HEK293 (cell line): Measurements from ENCODE around the gene KIRREL3.

Experiments
- CTCF ChIA-PET: fragments of 350-600 bp; formaldehyde crosslinking; extraction: SDS; loops from one replicate; lab custom pipeline; 2021; ENCODE audit warnings: antibody characterized with exemption; lab: Yijun Ruan, JAX
- POLR2A ChIA-PET: fragments of 300-600 bp; formaldehyde crosslinking; extraction: SDS; loops from one replicate; lab custom pipeline; 2020; ENCODE audit warnings: antibody characterized with exemption, inconsistent platforms; lab: Yijun Ruan, JAX
- H3K27ac ChIP-seq: fragments of 200-500 bp; sonication (Bioruptor generic); 2 replicates; pipeline ENCODE4 v1.5.1; 2014; ENCODE audit warnings: low read depth, low read length, control low read depth, inconsistent platforms; ENCODE audit errors: extremely low read depth
- H3K36me3 ChIP-seq, 2 experiments: fragments of 200-500 bp in 1 of 2; sonication (Bioruptor generic) in 1 of 2; 1 replicate in 1 of 2; 2 replicates in 1 of 2; pipeline ENCODE4 v1.5.1; 2014 to 2017; ENCODE audit warnings: inconsistent platforms in 2 of 2, low read length in 2 of 2; ENCODE audit not compliant: control insufficient read depth in 2 of 2, insufficient read depth in 1 of 2
- H3K4me1 ChIP-seq: fragments of 200-500 bp; sonication (Bioruptor generic); 2 replicates; pipeline ENCODE4 v1.5.1; 2014; ENCODE audit warnings: mild to moderate bottlenecking, low read length, inconsistent platforms; ENCODE audit not compliant: control insufficient read depth, insufficient read depth
- H3K4me3 ChIP-seq: 2 replicates; pipeline ENCODE4 v1.5.1; 2011; ENCODE audit warnings: low read depth, mild to moderate bottlenecking, control low read depth, low read length, moderate library complexity
- H3K9me3 ChIP-seq: fragments of 200-500 bp; sonication (Bioruptor generic); 2 replicates; pipeline ENCODE4 v1.5.1; 2014; ENCODE audit warnings: low read depth, low read length, inconsistent platforms; ENCODE audit not compliant: control insufficient read depth, insufficient read depth
- GLI4 ChIP-seq: fragments of 450-650 bp; formaldehyde crosslinking; IDR thresholded peaks from 2 replicates; pipeline ENCODE4 v1.5.1; 2016; ENCODE audit warnings: missing biosample characterization, missing genetic modification characterization
- GLIS1 ChIP-seq: fragments of 450-650 bp; formaldehyde crosslinking; IDR thresholded peaks from 2 replicates; pipeline ENCODE4 v1.5.1; 2016; ENCODE audit warnings: missing biosample characterization, missing genetic modification characterization
- HOXA7 ChIP-seq: sonication (generic); formaldehyde crosslinking; IDR thresholded peaks from 2 replicates; pipeline ENCODE4 v1.8.1; 2022; ENCODE audit warnings: missing genetic modification reagents, borderline replicate concordance
- KLF16 ChIP-seq: fragments of 450-650 bp; formaldehyde crosslinking; IDR thresholded peaks from 2 replicates; pipeline ENCODE4 v1.5.1; 2017; ENCODE audit warnings: missing biosample characterization, missing genetic modification characterization
- KLF7 ChIP-seq: fragments of 450-650 bp; formaldehyde crosslinking; IDR thresholded peaks from 2 replicates; pipeline ENCODE4 v1.5.1; 2016; ENCODE audit warnings: missing biosample characterization, missing genetic modification characterization, borderline replicate concordance
- OSR2 ChIP-seq: fragments of 450-650 bp; formaldehyde crosslinking; IDR thresholded peaks from 2 replicates; pipeline ENCODE4 v1.5.1; 2016; ENCODE audit warnings: missing biosample characterization, missing genetic modification characterization
- REST ChIP-seq: fragments of 450-650 bp; formaldehyde crosslinking; IDR thresholded peaks from 2 replicates; pipeline ENCODE4 v1.5.1; 2016; ENCODE audit warnings: missing biosample characterization, missing genetic modification characterization
- SP7 ChIP-seq: fragments of 450-650 bp; formaldehyde crosslinking; IDR thresholded peaks from 2 replicates; pipeline ENCODE4 v1.5.1; 2016; ENCODE audit warnings: missing biosample characterization, missing genetic modification characterization
- ZBTB1 ChIP-seq: fragments of 450-650 bp; formaldehyde crosslinking; IDR thresholded peaks from 2 replicates; pipeline ENCODE4 v1.5.1; 2016; ENCODE audit warnings: missing biosample characterization, missing genetic modification characterization
- ZBTB10 ChIP-seq: fragments of 450-650 bp; formaldehyde crosslinking; IDR thresholded peaks from 2 replicates; pipeline ENCODE4 v1.5.1; 2016; ENCODE audit warnings: missing biosample characterization, missing genetic modification characterization
- ZBTB8A ChIP-seq: fragments of 450-650 bp; formaldehyde crosslinking; IDR thresholded peaks from 2 replicates; pipeline ENCODE4 v1.5.1; 2016; ENCODE audit warnings: missing biosample characterization, missing genetic modification characterization
- ZFP41 ChIP-seq: fragments of 450-650 bp; formaldehyde crosslinking; IDR thresholded peaks from 2 replicates; pipeline ENCODE4 v1.5.1; 2016; ENCODE audit warnings: missing biosample characterization, missing genetic modification characterization, borderline replicate concordance
- ZIC2 ChIP-seq: fragments of 450-650 bp; formaldehyde crosslinking; IDR thresholded peaks from 2 replicates; pipeline ENCODE4 v1.5.1; 2016; ENCODE audit warnings: missing biosample characterization, missing genetic modification characterization
- ZNF133 ChIP-seq: fragments of 450-650 bp; formaldehyde crosslinking; IDR thresholded peaks from 2 replicates; pipeline ENCODE4 v1.5.1; 2016; ENCODE audit warnings: missing biosample characterization, missing genetic modification characterization
- ZNF169 ChIP-seq: fragments of 450-650 bp; formaldehyde crosslinking; IDR thresholded peaks from 2 replicates; pipeline ENCODE4 v1.5.1; 2016; ENCODE audit warnings: missing biosample characterization, missing genetic modification characterization
- ZNF211 ChIP-seq: fragments of 450-650 bp; formaldehyde crosslinking; IDR thresholded peaks from 2 replicates; pipeline ENCODE4 v1.5.1; 2016; ENCODE audit warnings: low read depth, missing biosample characterization, missing genetic modification characterization
- ZNF223 ChIP-seq: fragments of 450-650 bp; formaldehyde crosslinking; IDR thresholded peaks from 2 replicates; pipeline ENCODE4 v1.5.1; 2016; ENCODE audit warnings: missing biosample characterization, missing genetic modification characterization
- ZNF239 ChIP-seq: fragments of 450-650 bp; formaldehyde crosslinking; IDR thresholded peaks from 2 replicates; pipeline ENCODE4 v1.5.1; 2016; ENCODE audit warnings: missing biosample characterization, missing genetic modification characterization
- ZNF391 ChIP-seq: fragments of 450-650 bp; formaldehyde crosslinking; IDR thresholded peaks from 2 replicates; pipeline ENCODE4 v1.5.1; 2016; ENCODE audit warnings: low read depth, missing biosample characterization, missing genetic modification characterization, borderline replicate concordance
- ZNF48 ChIP-seq: fragments of 450-650 bp; formaldehyde crosslinking; IDR thresholded peaks from 2 replicates; pipeline ENCODE4 v1.5.1; 2016; ENCODE audit warnings: missing biosample characterization, missing genetic modification characterization
- ZNF548 ChIP-seq: fragments of 450-650 bp; formaldehyde crosslinking; IDR thresholded peaks from 2 replicates; pipeline ENCODE4 v1.5.1; 2016; ENCODE audit warnings: missing biosample characterization, missing genetic modification characterization
- ZNF555 ChIP-seq: fragments of 450-650 bp; formaldehyde crosslinking; conservative IDR thresholded peaks from 2 replicates; pipeline ENCODE4 v1.5.1; 2017; ENCODE audit warnings: missing biosample characterization, mild to moderate bottlenecking, missing genetic modification characterization, inconsistent platforms
- ZNF585B ChIP-seq: fragments of 450-650 bp; formaldehyde crosslinking; IDR thresholded peaks from 2 replicates; pipeline ENCODE4 v1.5.1; 2016; ENCODE audit warnings: missing biosample characterization, missing genetic modification characterization
- ZNF610 ChIP-seq: fragments of 450-650 bp; formaldehyde crosslinking; IDR thresholded peaks from 2 replicates; pipeline ENCODE4 v1.5.1; 2016; ENCODE audit warnings: missing biosample characterization, missing genetic modification characterization, borderline replicate concordance
- ZNF747 ChIP-seq: fragments of 450-650 bp; formaldehyde crosslinking; IDR thresholded peaks from 2 replicates; pipeline ENCODE4 v1.5.1; 2016; ENCODE audit warnings: missing biosample characterization, missing genetic modification characterization
- ZNF777 ChIP-seq: fragments of 450-650 bp; formaldehyde crosslinking; IDR thresholded peaks from 2 replicates; pipeline ENCODE4 v1.5.1; 2017; ENCODE audit warnings: missing biosample characterization, missing genetic modification characterization, borderline replicate concordance
- ZNF843 ChIP-seq: fragments of 450-650 bp; formaldehyde crosslinking; IDR thresholded peaks from 2 replicates; pipeline ENCODE4 v1.5.1; 2016; ENCODE audit warnings: missing biosample characterization, missing genetic modification characterization
- TF ChIP-seq, protein P1 (sequence below): fragments of 450-650 bp; formaldehyde crosslinking; IDR thresholded peaks from 2 replicates; pipeline ENCODE4 v1.5.1; 2017; ENCODE audit warnings: missing biosample characterization, missing genetic modification characterization

KIRREL3 gene

DNA sequence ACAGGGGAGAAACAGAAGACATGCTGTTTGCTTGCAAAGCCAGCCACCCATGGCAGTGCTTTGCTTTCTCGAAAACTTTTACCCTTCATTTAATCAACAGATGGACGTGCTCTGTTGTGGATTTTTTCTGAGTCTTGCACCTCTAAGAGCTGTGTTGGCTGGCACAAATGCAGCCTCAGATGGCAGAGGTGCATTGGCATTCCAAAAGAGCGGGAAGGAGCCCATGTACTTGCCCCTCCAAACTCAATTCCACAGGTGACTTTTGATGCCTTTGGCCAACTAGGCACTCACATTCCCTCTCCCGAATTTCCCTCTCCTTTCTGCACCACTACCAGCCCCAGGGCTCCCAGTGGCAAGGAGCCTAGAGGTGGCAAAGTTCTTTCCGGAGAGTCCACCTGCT is 1.2 kb downstream of the KIRREL3 start:
- H3K27ac ChIP-seq = no peak overlapping the region
- no peaks in the 10 kb centered on the region for H3K36me3 ChIP-seq
- no peaks in the 10 kb centered on the region for H3K4me1 ChIP-seq
- H3K4me3 ChIP-seq = no peak overlapping the region
- ChIA-PET POLR2A (no interaction called here), CTCF (no interaction called here)
- TF ChIP-seq REST (tag by site-specific recombination) (no peak), ZNF169 (tag by site-specific recombination) (no peak), ZNF223 (tag by site-specific recombination) (no peak), SP7 (no peak), ZNF211 (tag by site-specific recombination) (no peak), ZNF133 (no peak), ZFP41 (tag by site-specific recombination) (no peak), ZNF777 (tag by site-specific recombination) (no peak), ZNF843 (tag by site-specific recombination) (no peak), KLF7 (no peak), KLF16 (tag by site-specific recombination) (no peak), ZNF48 (tag by site-specific recombination) (no peak)
- no peaks in the 10 kb centered on the region for H3K9me3 ChIP-seq

- Histone ChIP-seq H3K4me1 (no peaks in the 10 kb centered on the region), H3K27ac (no peak overlapping the region), H3K9me3 (no peaks in the 10 kb centered on the region), H3K36me3 (no peaks in the 10 kb centered on the region), H3K4me3 (no peak overlapping the region)
- no peak for TF ChIP-seq ZNF391 (tag by site-specific recombination)
- TF ChIP-seq ZIC2 (tag by site-specific recombination) = no peak
- TF ChIP-seq ZNF48 (tag by site-specific recombination) = no peak
- no peak for TF ChIP-seq ZBTB1 (tag by site-specific recombination)
- ChIA-PET CTCF (interaction anchor here (1.1 kb wide), 1 partner anchor 281 kb away, joined by 3 read pairs; no protein-coding TSS in a partner anchor), POLR2A (no interaction called here)
These were observed 2.9 kb downstream of the KIRREL3 start for GRCh38 chr11:126997641-126998040.

DNA sequence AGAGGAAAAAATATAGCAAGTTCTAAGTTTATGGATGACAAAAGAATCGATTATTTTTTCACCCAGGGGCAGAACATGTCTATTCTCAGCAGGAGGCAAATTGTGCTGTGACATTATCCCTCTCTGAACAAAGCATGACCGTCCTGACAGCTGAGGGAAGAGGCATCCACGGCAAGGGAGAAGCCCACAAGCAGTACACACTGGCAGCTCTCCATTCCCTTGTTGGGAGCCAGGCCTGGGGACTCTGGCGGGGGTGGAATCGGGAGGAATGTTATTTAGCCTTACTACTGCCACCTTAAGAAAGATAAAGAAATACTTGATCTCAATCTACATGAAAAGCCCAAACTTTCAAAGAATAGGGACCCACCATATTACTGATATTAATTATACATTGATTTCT is 3.4 kb downstream of the KIRREL3 start:
- ChIA-PET POLR2A (no interaction called here), CTCF (interaction anchor here (1.1 kb wide), 1 partner anchor 281 kb away, joined by 3 read pairs; no protein-coding TSS in a partner anchor)
- H3K4me3 ChIP-seq = no peak overlapping the region
- no peaks in the 10 kb centered on the region for H3K4me1 ChIP-seq
- no peaks in the 10 kb centered on the region for H3K9me3 ChIP-seq
- no peaks in the 10 kb centered on the region for H3K36me3 ChIP-seq
- H3K27ac ChIP-seq = no peak overlapping the region
- no peak for TF ChIP-seq HOXA7 (CRISPR knock-in tag)
- TF ChIP-seq OSR2 (tag by site-specific recombination) = no peak
- TF ChIP-seq ZNF548 (tag by site-specific recombination) = no peak
- no peak for TF ChIP-seq ZNF610 (tag by site-specific recombination)
- TF ChIP-seq, protein P1, sequence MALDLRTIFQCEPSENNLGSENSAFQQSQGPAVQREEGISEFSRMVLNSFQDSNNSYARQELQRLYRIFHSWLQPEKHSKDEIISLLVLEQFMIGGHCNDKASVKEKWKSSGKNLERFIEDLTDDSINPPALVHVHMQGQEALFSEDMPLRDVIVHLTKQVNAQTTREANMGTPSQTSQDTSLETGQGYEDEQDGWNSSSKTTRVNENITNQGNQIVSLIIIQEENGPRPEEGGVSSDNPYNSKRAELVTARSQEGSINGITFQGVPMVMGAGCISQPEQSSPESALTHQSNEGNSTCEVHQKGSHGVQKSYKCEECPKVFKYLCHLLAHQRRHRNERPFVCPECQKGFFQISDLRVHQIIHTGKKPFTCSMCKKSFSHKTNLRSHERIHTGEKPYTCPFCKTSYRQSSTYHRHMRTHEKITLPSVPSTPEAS (tag by site-specific recombination) = no peak
- no peak for TF ChIP-seq ZNF239 (tag by site-specific recombination)
- TF ChIP-seq ZNF555 (tag by site-specific recombination) = no peak
- no peak for TF ChIP-seq GLI4 (tag by site-specific recombination)
- no peak for TF ChIP-seq ZNF585B (tag by site-specific recombination)
- no peak for TF ChIP-seq ZNF391 (tag by site-specific recombination)
- TF ChIP-seq ZBTB8A (tag by site-specific recombination) = no peak
- no peak for TF ChIP-seq GLIS1 (tag by site-specific recombination)
- no peak for TF ChIP-seq ZBTB10 (tag by site-specific recombination)
- TF ChIP-seq ZNF747 (tag by site-specific recombination) = no peak
